AG04450 (cell line): ENCODE data around the gene TMEM253. TPM values are rescaled to one million over a fixed set of nuclear protein-coding genes. Genes with fewer than 3 reads are reported as not detected.

Experiments
- CTCF ChIA-PET: fragments of 300-600, 350-600 bp; formaldehyde crosslinking; extraction: SDS; loops from one replicate; lab custom pipeline; 2022; ENCODE audit warnings: antibody characterized with exemption, inconsistent platforms; lab: Charles Lee
- POLR2A ChIA-PET: fragments of 350-600 bp; formaldehyde crosslinking; extraction: SDS; loops from one replicate; lab custom pipeline; 2021; ENCODE audit warnings: antibody characterized with exemption, inconsistent platforms; lab: Yijun Ruan, JAX
- DNase-seq: peaks from one replicate; pipeline ENCODE4 v3.0.0-alpha.2; 2011; ENCODE audit warnings: low read depth, low spot score
- H3K27ac ChIP-seq: one replicate; pipeline ENCODE4 v1.5.1; 2012; ENCODE audit warnings: low read depth, low read length, control low read depth
- H3K27me3 ChIP-seq: one replicate; pipeline ENCODE4 v1.6.0; 2012; ENCODE audit warnings: low read length; ENCODE audit not compliant: control insufficient read depth, insufficient read depth
- H3K4me3 ChIP-seq: 2 replicates; pipeline ENCODE4 v1.5.1; 2011; ENCODE audit warnings: mild to moderate bottlenecking, low read depth, low read length, control low read depth
- H3K9me3 ChIP-seq: 2 replicates; pipeline ENCODE4 v1.5.1; 2012; ENCODE audit warnings: low read length; ENCODE audit not compliant: control insufficient read depth, insufficient read depth
- polyA plus RNA-seq: library from polyadenylated mRNA; depleted of rRNA; stranded (reverse); fragments of >200 nt; gene quantifications from 2 replicates; pipeline ENCODE4 v1.2.3, GENCODE V29; 2011
- TF ChIP-seq, protein P1 (sequence below): IDR thresholded peaks from 2 replicates; pipeline ENCODE4 v1.5.1; 2011; ENCODE audit warnings: low read depth, low read length, control low read depth, inconsistent platforms

TMEM253 gene
- polyA plus RNA-seq, 1 experiment, result 0.21 TPM

DNA sequence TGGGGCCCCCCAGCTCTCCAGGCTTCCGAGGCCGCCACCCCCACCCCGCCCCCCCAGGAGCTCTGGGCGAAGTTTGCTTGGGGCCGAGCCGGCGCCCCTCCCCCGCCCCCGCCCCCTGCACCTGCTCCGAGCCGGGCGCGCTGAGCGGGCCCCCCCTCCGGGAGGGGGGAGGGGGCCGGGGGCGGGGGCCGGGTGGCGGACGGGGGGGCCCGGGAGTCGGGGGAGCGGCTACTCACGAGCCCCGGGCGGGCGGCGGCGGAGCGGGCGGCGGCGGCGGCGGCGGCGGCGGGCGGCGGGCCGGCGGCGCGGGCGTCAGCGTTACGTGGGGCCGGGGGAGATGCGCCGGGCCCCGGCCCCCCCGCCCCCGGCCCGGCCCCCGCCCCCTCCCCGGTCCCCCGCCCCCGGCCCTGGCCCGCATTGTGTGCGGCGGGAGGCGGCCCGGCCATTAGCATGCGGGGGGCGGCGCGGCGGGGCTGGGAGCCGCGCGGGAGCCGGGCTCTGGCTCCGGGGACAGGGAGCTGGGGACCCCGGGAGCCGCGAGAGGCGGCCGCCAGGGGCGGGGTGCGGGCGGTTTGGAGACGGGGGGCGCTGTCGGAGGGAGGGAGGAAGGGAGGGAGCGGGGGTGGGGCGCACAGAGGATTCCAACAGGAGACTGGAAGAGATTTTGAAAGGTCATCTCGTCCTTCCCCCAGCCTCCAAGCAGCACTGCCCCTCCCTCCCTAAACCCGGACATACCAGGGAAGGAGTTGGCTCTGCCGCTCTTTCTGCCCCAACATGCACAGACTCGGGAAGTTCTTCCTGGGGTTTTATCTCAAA, 2.6 kb upstream of the TMEM253 start, which contains the start of gene ZNF219:
ZNF219 (minus strand) TSS at position 580 of the 816 bp plus-strand sequence. CDS start 5,064 bp downstream, outside the sequence.
- Histone ChIP-seq H3K27me3 (peaks cover 9% of the 10 kb centered on the region), H3K9me3 (no peaks in the 10 kb centered on the region), H3K27ac (no peak within 1 kb of the TSS), H3K4me3 (peak within 1 kb of the TSS; percentile 73)
- TF ChIP-seq, protein P1, sequence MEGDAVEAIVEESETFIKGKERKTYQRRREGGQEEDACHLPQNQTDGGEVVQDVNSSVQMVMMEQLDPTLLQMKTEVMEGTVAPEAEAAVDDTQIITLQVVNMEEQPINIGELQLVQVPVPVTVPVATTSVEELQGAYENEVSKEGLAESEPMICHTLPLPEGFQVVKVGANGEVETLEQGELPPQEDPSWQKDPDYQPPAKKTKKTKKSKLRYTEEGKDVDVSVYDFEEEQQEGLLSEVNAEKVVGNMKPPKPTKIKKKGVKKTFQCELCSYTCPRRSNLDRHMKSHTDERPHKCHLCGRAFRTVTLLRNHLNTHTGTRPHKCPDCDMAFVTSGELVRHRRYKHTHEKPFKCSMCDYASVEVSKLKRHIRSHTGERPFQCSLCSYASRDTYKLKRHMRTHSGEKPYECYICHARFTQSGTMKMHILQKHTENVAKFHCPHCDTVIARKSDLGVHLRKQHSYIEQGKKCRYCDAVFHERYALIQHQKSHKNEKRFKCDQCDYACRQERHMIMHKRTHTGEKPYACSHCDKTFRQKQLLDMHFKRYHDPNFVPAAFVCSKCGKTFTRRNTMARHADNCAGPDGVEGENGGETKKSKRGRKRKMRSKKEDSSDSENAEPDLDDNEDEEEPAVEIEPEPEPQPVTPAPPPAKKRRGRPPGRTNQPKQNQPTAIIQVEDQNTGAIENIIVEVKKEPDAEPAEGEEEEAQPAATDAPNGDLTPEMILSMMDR, result no peak
- no peak for DNase-seq
- ChIA-PET CTCF (interaction anchor here (0.5 to 6.9 kb wide), 4 partner anchors 9 to 374 kb away, joined by 3 to 191 read pairs (median 5); no protein-coding TSS in a partner anchor), POLR2A (interaction anchor here (1.3 kb wide), 1 partner anchor 27 kb away, joined by 8 read pairs; no protein-coding TSS in a partner anchor)

DNA sequence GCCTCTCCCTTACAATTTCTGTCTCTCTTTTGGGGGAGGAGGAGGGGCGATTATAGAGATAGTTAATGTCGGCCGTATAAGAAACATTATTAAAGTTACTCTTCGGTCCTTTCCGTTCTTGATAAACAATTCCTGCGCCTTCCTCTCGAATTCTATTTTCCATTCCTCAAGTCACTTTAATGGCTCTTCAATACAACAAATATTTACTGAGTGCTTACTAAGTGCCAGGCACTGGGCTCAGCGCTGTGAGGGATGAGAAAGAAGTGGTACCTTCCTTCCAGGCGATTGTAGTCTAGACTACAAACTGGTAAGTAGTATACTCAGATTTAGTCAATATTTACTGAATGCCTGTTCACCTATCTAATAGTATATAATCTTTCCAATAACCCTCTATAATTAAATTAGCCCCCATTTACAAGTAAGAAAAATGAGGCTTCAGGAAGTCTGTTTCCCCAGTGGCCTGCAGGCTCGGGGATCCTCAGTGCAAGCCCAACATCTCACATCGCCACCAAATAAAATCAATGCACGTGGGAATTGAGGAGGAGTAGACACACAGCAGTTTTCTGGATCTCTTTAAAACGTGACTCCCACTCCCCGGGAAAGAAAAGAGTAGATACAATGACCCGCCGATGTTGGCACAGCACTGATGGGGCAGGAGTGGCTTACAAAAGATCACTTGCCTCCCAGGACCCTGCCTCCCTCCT, 1.8 kb upstream of the TMEM253 start:
- peaks cover 9% of the 10 kb centered on the region for H3K27me3 ChIP-seq
- no peak overlapping the region for H3K27ac ChIP-seq
- ChIA-PET CTCF (interaction anchor here (0.5 to 2.9 kb wide), 5 partner anchors 10 to 373 kb away, joined by 3 to 22 read pairs (median 4); no protein-coding TSS in a partner anchor), POLR2A (no interaction called here)
- no peaks in the 10 kb centered on the region; the same call in 1 of the 2 replicates for H3K9me3 ChIP-seq
- DNase-seq, result no peak
- TF ChIP-seq, protein P1, result no peak
- peak overlapping the region; percentile 73 for H3K4me3 ChIP-seq

DNA sequence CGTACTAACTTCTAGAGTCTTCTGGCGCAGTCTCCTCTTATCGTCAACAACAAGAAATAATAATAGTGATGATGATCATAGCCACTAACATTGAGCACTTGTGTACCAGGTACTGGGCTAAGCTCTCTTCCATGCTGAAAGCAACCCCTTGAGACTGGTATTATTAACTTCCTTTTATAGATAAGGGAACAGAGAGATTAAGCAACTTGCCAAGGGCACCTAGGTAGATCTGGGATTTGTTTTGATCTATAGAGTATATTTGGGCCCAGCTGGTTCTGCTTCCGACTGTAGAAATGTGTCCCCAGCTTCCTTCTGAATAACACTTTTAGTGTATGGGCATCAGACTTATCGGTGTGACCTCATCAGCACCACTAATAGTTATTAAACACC, 1.3 kb upstream of the TMEM253 start:
- Histone ChIP-seq H3K9me3 (no peaks in the 10 kb centered on the region; the same call in 1 of the 2 replicates), H3K27ac (no peak overlapping the region), H3K4me3 (peak overlapping the region; percentile 73), H3K27me3 (peaks cover 9% of the 10 kb centered on the region)
- POLR2A ChIA-PET, result no interaction called here
- no peak for DNase-seq
- TF ChIP-seq, protein P1, result no peak
- CTCF ChIA-PET, result interaction anchor here (0.6 to 2.9 kb wide), 4 partner anchors 10 to 129 kb away, joined by 3 to 22 read pairs (median 10); no protein-coding TSS in a partner anchor

GRCh38 chr14:21101802-21102413, 1.0 kb downstream of the TMEM253 start:
- DNase-seq, result no peak
- TF ChIP-seq, protein P1, result no peak
- ChIA-PET CTCF (interaction anchor here (0.6 to 9.6 kb wide), 12 partner anchors 8 to 152 kb away, joined by 3 to 310 read pairs (median 18); partner anchors contain the start of gene ARHGEF40), POLR2A (interaction anchor here (0.6 kb wide), 1 partner anchor 30 kb away, joined by 11 read pairs; no protein-coding TSS in a partner anchor)
- Histone ChIP-seq H3K4me3 (no peak overlapping the region), H3K27me3 (peaks cover 9% of the 10 kb centered on the region), H3K9me3 (no peaks in the 10 kb centered on the region; the same call in 1 of the 2 replicates), H3K27ac (no peak overlapping the region)
